GM18502 (cell line): ENCODE data around the gene KIFAP3.
"Not testable (repeated sequence)": the region's sequence is repeated elsewhere in the genome, so short reads cannot be mapped to it uniquely, and the experiment has no call there.

Experiments used
- ATAC-seq: cut with Tn5 transposase; IDR thresholded peaks from one replicate; pipeline ENCODE4 v1.9.1; 2021; ENCODE audit warnings: mild to moderate bottlenecking; ENCODE audit not compliant: unreplicated experiment, poor library complexity

KIFAP3 gene

DNA sequence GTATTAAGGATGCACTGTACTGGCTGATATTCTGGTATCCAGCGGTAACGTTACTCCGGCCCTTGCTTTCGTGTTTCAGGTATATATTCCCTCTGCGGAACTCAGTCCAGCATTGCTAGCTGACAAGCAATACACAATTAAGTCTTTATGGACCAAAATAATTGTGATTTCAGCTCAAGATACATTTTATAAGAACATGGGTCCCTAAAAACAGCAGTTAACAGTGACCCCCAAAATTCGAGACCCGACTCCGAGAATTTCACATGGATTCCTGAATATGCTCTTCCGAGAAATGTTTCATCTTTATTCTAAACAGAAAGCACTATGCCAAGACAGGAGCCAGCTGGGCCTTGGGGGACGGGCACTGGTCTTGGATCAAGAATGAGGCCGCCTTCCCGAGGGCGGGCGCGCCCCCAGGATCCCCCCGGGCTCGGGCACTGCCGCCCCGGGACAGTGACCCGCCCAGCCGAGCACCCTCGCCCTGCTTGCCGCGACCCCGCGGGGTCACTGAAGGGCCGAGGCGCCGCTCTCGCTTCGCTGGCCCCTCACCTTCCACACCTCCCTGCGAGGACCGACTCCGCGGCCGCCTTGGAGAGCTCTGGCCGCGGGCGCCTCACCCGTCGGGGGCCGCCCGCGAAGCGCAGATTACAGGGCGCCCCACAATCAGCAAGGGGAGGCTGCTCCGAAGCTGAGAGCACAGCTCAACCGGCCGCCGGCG, 181.4 kb downstream of the KIFAP3 start:
- peak; percentile 14 for ATAC-seq

DNA sequence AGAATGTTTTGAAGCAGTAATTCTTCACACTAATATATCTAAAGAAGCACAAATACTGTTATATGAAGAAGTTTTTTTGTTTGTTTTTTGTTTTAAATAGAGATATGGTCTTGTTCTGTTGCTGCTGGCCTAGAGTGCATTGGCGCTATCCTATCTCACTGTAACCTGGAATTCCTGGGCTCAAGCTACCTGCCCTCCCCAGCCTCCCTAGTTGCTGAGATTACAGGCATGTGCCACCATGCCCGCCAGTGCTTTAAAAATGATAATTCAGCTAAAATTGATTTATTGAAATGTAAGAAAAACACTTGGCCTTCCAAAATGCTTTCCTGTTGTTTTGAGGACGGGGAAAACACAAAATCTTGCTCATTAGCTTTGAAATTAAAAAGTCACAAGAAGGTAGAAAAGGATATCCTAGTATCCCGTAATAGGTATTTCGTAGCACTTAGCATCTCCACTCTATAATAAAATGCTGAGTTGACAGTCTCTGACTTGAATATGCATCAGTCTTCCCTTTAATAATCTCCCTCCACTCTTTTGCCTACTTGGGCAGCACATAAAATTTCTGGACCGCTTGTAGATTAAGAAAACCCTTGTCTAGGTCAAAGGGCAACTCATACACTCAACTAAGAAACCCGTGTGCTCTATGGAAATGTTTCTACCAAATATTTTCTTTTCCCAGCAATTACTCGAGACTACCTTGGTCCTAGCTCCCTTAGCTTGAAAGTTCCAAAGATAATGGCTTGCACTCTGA, 182.1 kb downstream of the KIFAP3 start:
- ATAC-seq: no peak

DNA sequence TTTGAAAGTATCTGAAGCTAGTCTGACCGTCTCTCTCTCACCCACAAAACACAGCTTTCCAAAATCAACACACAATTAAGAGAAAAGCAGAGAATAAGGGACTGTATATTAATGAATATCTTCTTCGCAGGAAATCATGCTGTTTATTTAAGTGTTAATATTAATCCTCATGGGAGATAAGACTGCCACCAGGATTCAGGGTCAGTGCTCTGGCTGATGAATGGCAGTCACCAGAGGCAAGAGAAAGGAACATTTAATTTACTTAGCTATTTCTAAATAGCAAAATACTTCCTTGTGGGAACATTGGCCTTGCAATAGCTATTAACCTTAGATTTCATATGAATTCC, 183.0 kb downstream of the KIFAP3 start:
- no peak for ATAC-seq

DNA sequence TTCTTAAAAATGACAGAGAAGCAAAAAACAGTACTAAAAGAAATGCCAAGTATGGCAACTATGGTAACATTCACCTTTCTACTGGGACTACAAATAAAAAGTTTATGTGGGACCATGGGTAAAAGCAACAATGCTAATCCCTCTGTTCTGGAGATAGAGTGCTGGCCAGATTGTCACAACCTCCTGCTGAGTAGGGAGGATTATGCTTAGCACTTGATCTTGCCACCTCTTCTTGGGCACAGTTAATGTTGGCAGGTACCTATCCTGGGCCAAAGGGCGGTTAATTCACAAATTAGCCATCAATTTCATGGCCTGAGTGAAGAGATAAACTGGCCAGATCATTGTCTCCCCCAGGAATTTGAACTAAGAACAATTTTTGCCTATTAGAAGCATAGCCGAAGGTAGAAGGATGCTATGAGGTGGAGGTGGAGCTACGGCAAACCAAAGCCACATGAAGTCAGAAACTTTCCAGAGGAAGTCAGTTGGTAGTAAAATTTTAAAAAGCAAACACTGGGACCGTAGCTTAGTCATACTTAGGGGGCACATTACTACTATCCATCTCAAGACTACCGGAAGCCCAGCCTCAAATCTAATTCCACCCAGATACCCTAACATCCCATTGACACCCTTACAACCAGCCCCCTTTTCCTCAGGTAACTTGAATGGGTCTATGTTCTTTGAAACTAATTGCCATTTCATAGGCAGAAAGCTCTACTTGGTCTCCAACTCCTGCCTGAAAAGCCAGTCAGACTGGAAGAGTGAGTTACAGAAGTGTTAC, 183.5 kb downstream of the KIFAP3 start:
- peak; percentile 25 for ATAC-seq

DNA sequence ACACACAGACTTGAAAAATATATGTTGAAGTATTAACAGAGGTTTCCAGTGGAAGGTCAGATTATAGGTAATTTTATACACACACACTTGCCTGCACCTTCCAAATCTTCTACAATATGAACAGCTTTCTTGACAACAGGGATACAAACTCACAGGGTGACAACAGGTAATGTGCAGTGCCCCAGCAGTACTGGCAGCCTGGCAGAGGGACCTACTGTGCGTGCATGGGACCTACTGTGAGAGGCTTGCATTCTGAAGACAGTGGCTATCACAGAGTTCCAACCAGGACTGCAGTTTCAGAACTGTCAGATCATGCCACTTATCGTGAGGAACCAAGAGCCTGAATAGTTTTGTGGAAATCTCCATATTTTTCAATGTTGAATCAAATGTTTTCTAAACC, 184.6 kb downstream of the KIFAP3 start:
- no peak for ATAC-seq

DNA sequence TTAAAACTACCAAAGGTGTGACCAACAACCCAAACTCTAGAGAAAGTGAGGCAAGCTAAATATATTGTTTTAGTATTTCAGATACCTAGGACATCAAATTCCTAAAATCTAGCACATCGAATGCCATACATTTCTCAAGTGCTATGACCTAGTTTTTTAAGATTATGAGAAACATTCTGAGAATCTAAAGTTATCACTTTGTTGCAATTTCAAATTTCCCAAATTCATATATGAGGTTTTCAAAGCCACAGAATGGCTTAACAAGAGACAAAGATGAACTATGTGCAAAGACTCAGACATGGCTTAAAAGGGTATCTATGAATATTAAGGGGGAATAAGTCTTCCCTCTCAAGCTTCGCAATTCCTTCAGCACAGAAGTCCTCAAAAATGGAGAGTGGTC, 187.6 kb downstream of the KIFAP3 start:
- ATAC-seq: no peak

DNA sequence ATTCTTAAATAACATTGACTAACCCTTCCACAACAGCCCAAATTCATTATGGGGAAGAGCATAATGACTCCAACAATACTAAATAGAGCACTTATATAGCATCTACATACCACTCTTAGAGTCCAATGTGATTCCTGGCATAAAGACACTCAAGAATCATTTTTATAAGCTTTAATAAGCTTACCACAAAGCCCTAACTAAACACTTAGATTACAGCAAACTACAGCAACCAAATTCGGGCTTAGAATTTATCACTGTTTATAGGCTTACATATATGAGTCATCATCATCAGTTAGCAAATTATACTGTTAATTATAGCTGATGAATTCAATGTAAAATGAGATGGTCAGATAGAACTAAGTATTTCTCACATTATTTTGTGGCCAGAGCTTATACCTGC, 188.1 kb downstream of the KIFAP3 start:
- no peak for ATAC-seq

DNA sequence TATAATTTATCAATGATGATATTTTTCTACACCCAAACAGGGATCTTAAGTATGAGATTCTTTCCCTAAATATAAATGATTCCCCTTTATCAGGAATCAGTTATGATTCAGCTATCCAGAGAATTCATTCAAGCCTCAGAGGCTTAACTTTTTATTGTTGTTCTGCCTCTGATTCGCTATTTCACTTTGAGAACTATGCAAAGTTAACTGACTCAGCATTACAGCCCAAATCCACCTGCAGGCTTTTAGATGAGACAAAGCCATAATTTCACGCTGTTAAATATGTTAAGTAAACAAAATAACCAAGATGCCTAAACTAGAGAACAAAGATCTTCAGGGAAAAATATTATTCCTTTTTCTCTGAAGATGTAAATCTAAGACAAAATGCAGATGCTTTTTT, 189.3 kb downstream of the KIFAP3 start:
- ATAC-seq: no peak

DNA sequence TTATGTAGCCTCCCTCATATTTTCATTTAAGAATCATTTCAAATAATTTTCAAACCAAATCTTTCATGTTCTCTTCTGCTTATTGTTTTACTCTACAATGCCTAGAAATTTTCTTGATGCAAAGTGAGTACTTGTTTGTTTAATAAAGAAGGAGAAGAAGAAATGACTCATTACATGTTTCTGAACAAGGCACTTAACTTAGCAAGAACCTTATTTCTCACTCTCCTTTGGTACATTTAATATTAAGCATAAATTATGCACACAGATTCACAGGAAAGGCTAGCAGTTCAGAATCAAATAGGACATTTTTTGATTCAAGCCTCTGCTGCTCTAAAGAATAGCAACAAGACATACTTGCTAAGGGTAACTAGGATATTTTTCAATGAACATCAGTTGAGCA, 189.9 kb downstream of the KIFAP3 start:
- ATAC-seq: no peak

DNA sequence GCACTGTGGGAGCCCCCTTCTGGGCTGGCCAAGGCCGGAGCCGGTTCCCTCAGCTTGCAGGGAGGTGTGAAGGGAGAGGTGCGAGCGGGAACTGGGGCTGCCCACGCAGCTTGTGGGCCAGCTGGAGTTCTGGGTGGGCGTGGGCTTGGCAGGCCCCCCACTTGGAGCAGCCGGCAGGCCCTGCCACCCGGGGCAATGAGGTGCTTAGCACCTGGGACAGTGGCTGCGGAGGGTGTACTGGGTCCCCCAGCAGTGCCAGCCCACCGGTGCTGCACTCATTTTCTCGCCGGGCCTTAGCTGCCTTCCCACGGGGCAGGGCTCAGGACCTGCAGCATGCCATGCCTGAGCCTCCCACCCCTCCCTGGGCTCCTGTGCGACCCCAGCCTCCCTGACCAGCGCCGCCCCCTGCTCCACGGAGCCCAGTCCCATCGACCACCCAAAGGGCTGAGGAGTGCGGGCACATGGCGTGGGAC, 192.4 kb downstream of the KIFAP3 start:
- ATAC-seq: no peak

DNA sequence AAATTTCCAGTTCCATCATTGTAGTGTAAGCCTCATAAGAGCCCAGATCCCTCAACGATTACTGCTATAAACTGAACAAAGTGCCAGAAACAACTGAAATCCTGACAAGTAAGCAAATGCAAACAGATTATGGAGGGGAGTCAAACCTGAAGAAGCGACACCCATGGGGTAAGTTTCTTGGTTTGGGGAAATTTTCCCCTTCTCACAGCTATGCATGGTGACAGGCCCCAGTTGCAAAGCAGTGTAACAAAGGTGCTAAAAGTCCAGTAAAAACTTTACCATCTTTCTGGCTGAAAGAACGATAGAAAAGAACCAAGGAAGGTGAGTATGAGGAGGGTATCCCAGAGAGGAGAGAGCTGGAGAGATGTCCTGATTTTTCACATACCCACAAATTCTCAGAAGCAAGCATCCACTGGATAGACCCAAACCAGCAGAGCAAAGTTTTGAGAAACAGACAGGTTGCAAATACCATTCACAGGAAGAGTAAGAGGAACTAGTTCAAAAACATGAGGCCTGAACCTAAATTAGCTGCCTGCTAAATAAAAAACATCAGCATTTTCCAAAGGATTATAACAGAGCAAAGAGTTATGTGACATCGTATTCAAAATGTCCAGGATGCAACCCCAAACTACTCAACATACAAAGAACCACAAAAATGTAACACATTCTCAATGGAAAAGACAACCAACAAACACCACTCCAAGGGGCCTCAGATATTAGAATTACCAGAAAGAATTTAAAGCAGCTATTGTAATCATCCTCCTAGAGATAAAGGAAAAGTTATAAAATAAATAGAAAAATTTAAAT, 195.3 kb downstream of the KIFAP3 start:
- no peak for ATAC-seq

DNA sequence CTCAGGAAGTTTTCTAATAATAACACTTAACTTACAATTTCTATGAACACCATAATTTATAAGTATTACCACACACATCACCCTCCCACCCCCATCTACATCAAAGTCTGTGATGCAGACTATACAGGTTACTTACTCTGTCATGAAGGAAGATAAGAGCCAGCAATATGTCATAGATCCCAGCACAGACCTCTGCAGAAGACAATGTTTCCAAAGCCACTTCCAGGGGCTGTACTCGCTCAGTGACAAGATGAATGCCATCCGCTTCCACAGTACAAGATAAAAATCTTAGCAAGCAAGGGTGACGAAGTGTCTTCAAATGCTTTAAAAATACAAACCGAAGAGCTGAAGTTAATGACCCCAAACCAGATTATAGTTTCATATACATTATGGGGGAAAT, 196.0 kb downstream of the KIFAP3 start:
- ATAC-seq: no peak

DNA sequence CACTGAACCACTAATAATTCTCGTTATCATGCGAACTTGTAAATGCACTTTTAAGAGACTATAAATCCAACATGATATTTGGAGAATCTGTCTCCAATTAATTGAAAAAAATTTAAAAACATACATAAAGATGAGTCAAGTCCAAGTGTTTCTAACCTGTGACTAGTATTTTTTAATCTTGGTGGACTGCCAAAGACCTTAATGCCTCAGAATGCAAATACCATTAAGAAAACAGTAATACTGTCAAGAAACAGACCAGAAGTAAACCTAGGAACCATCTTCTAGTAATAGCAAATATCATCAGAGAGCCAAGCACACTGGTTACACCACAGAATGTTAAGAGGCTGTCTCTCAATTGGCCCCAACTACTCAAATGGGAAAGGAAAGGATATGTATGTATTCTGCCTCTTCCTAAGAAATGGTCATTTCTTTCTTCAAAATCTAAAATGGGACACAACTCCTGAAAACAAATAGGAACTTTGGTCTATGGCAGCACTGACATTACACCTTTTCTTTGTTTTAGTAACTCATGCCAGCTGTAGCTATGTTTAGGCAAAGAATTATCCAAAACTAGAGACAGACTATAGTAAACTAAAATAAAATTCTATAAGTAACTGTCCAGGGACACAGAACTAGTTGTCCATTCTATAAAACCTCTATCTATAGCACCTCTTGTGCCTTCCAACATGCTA, 196.5 kb downstream of the KIFAP3 start:
- no peak for ATAC-seq

DNA sequence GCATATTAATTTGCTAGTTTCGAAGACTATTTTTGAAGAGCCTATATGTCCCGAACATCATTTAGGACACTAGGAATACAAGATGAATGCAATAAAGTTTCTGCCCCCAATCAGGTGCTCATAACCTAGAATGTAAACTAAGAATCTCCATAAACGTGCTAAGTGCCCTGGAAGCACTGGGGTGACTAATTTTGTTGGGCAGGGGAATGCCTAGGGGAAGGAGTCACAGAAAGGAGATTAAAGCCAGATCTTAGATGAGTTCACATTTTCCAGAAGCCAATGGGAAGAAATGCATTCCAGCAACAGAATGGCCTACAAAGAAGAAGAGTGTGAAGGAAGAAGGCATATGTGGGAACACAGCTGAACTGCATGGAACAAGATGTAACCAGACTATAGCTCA, 200.3 kb downstream of the KIFAP3 start:
- no peak for ATAC-seq

DNA sequence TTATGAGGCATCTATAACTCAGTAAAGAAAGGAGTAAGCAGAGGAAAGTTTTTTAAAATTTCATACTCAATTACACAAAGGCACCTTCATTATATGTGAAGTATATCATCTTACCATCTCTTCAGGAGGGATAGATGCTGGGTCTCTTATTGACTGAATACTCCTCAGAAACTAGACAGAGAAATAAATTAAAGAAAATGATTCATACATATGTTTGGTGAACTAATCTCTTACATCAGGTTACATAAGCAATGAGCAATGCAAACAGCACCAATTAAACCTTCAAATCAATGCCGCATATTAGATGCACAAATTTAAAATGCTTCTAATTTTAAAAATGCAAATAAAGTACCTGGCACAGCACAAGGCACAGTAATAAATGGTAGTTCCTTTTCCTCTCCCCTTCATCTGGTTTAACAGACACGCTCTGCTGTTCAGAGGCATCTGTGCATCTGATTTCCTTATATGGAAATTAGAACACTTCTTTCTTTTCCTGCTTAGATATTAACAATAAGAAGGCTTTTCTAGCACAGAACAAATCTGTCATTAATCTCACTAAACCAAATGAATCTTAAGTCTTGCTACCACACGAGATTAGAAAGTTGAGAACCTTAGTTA, 200.8 kb downstream of the KIFAP3 start:
- no peak for ATAC-seq

DNA sequence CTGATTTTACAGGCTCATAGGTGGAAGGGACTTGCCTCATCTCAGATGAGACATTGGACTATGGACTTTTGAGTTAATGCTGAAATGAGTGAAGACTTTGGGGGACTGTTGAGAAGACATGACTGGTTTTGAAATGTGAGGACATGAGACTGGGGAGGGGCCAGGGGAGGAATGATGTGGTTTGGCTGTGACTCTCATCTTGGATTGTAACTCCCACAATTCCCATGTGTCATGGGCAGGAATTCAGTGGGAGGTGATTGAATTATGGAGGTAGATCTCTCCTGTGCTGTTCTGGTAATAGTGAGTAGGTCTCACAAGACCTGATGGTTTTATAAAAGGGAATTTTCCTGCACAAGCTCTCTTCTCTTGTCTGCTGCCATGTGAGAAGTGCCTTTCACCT, 201.6 kb downstream of the KIFAP3 start:
- ATAC-seq: no peak

DNA sequence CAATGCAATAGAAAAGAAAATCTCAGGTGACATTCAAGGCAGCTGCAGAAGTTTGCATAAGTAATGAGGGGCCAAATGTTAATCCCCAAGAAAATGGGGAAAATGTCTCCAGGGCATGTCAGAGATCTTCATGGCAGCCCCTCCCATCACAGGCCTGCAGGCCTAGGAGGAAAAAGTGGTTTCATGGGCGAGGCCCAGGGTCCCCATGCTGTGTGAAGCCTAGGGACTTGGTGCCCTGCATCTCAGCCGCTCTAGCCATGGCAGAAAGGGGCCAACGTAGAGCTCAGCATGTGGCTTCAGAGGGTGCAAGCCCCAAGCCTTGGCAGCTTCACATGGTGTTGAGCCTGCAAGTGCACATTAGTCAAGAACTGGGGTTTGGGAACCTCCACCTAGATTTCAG, 202.5 kb downstream of the KIFAP3 start:
- ATAC-seq: not testable (repeated sequence)
